Measurements from ENCODE around the gene NRXN2. TPM values are rescaled to one million over a fixed set of nuclear protein-coding genes. Genes with fewer than 3 reads are reported as not detected.

Gene NRXN2
- total and polyA plus RNA-seq, 2 donors (not counting 3 experiments of a cell fraction or from before 2014, with no cell fraction given): not detected

DNA sequence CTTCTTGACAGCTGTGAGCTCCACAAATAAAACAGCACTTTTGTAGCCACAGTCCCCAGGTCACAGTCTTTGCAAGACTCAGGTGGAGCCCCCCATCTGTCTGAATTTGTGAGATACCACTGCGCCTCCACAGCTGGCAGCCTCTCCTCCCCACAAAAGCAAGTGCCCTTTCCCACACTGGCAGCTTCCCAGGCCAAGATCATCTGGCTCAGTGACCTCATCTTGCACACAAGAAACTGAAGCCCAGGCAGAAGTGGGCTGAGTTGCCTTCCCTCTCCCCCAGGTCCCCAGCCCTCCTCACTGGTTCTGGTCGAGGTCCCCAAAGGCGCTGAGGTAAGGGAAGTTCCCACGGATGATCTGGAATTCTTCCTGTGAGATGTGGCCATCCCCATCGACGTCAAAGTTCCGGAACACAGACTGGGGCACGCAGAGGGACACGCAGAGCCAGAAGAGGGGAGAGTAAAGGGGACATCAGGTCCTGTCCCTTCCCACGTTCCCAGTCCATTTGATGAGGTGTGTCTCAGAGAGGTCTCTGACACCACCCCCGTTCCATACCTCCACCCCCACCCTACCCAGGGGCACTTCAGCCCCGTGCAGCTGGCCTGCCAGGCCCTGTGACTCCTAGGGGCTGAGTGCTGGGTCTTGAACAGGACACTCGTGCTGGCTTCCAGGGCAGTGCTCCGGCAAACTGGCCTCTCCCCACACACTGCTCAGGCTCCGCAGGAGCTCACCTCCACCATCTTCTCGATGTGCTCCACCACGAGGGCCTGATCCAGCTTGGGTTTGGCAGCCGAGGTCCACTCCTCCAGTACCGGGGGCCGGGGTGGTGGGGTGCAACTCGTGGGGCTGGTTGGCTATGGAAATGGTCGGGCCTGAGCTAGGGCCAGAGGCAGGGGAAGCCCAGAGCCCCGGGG lies 12.1 kb upstream of the NRXN2 start:
- ChIA-PET CTCF (interaction anchor here (1.7 kb wide), 1 partner anchor 47 kb away, joined by 6 read pairs; no protein-coding TSS in a partner anchor), POLR2A (no interaction called here)
- no TSS peak for BruUV-seq (replicated peaks)
- TF ChIP-seq GATA2 (IDR thresholded peaks at IDR 0.05; ENCODE audit: insufficient read depth, insufficient read length, low read depth, low read length) (no peak), POLR2AphosphoS5 (IDR thresholded peaks at IDR 0.05; ENCODE audit: insufficient read depth, low read depth, low read length) (no peak), JUN (IDR thresholded peaks at IDR 0.05; ENCODE audit: borderline replicate concordance, insufficient read depth, insufficient read length, low read depth) (no peak), MYC (IDR thresholded peaks at IDR 0.05; ENCODE audit: low read depth, low read length) (no peak), FOS (IDR thresholded peaks at IDR 0.05; ENCODE audit: borderline replicate concordance, insufficient read depth, low read length) (no peak), EZH2 (IDR thresholded peaks at IDR 0.05; ENCODE audit: borderline replicate concordance, low read depth, low read length, severe bottlenecking) (no peak), POLR2A (IDR thresholded peaks at IDR 0.05; ENCODE audit: low read depth, low read length) (no peak)
- TF ChIP-seq, protein P1, sequence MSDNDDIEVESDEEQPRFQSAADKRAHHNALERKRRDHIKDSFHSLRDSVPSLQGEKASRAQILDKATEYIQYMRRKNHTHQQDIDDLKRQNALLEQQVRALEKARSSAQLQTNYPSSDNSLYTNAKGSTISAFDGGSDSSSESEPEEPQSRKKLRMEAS (IDR thresholded peaks at IDR 0.05; ENCODE audit: insufficient read depth, insufficient read length): no peak
- TF ChIP-seq, protein P2, sequence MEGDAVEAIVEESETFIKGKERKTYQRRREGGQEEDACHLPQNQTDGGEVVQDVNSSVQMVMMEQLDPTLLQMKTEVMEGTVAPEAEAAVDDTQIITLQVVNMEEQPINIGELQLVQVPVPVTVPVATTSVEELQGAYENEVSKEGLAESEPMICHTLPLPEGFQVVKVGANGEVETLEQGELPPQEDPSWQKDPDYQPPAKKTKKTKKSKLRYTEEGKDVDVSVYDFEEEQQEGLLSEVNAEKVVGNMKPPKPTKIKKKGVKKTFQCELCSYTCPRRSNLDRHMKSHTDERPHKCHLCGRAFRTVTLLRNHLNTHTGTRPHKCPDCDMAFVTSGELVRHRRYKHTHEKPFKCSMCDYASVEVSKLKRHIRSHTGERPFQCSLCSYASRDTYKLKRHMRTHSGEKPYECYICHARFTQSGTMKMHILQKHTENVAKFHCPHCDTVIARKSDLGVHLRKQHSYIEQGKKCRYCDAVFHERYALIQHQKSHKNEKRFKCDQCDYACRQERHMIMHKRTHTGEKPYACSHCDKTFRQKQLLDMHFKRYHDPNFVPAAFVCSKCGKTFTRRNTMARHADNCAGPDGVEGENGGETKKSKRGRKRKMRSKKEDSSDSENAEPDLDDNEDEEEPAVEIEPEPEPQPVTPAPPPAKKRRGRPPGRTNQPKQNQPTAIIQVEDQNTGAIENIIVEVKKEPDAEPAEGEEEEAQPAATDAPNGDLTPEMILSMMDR (IDR thresholded peaks at IDR 0.05; ENCODE audit: extremely low read depth in 1 of 2, insufficient read depth in 1 of 2, low read depth in 1 of 2, low read length in 2 of 2): no peak
- H3K36me3 ChIP-seq (ENCODE audit: control insufficient read depth in 2 of 2, extremely low read depth in 1 of 2, insufficient read depth in 2 of 2, low read length in 2 of 2): no peaks in the 10 kb centered on the region
- no peaks in the 10 kb centered on the region for H3K9me3 ChIP-seq (replicated peaks; ENCODE audit: control insufficient read depth, insufficient read depth, low read length)
- no peak for DNase-seq (ENCODE audit: low read depth, low spot score)
- no peaks in the 10 kb centered on the region for H3K4me1 ChIP-seq (ENCODE audit: control insufficient read depth, extremely low read depth, insufficient read depth, low read length)
- H3K9me1 ChIP-seq (replicated peaks; ENCODE audit: control insufficient read depth, extremely low read depth, insufficient read depth, low read length): no peaks in the 10 kb centered on the region
- H2AFZ ChIP-seq (ENCODE audit: low read depth, low read length): no peak overlapping the region
- FAIRE-seq: no peak
- no peak overlapping the region for H3K9ac ChIP-seq (replicated peaks; ENCODE audit: extremely low read depth, insufficient read depth, low read length)
- H3K4me3 ChIP-seq (replicated peaks in 1 of 3; ENCODE audit: insufficient read depth in 1 of 3, low read depth in 1 of 3, low read length in 3 of 3): no peak overlapping the region
- no peak overlapping the region for H3K4me2 ChIP-seq (ENCODE audit: insufficient read depth, low read length)
- intact Hi-C loops (cut with micrococcal nuclease) (no loop called here), dilution Hi-C loops (cut with MboI; ENCODE audit: extremely low pct_ligation_motif_present, low sequenced_read_pairs) (no loop called here)
- H3K79me2 ChIP-seq (ENCODE audit: control insufficient read depth, insufficient read depth, low read length): no peaks in the 10 kb centered on the region
- H3K27me3 ChIP-seq (ENCODE audit: control insufficient read depth in 2 of 2, insufficient read depth in 2 of 2, low read length in 2 of 2): peaks cover 0 to 9% of the 10 kb centered on the region in 2 experiments
- H4K20me1 ChIP-seq (replicated peaks; ENCODE audit: control insufficient read depth, extremely low read depth, insufficient read depth, low read length): no peaks in the 10 kb centered on the region
- H3K27ac ChIP-seq (ENCODE audit: insufficient read depth, low read depth, low read length): no peak overlapping the region

Data from endothelial cell of umbilical vein (primary cell).